DND-41 (cell line): Measurements from ENCODE around the gene TMPRSS12.

Experiments used
- CTCF ChIP-seq: IDR thresholded peaks from 2 replicates; pipeline ENCODE4 v1.5.1; 2012; ENCODE audit warnings: borderline replicate concordance, low read length, moderate library complexity, mild to moderate bottlenecking; ENCODE audit not compliant: poor library complexity, severe bottlenecking; ENCODE audit errors: extremely low read depth
- EZH2 ChIP-seq: IDR thresholded peaks from 3 replicates; pipeline ENCODE4 v1.6.1; 2012; ENCODE audit warnings: borderline replicate concordance, low read depth, mild to moderate bottlenecking, moderate library complexity, low read length, inconsistent platforms; ENCODE audit not compliant: severe bottlenecking

GRCh38 chr12:50924131-50924438 lies 81.4 kb downstream of the TMPRSS12 start:
- TF ChIP-seq CTCF (no peak), EZH2 (no peak)
